ENCODE measurements around the gene LRBA. TPM values are rescaled to one million over a fixed set of nuclear protein-coding genes. Genes with fewer than 3 reads are reported as not detected.
A peak's percentile ranks its signal among the peaks of the same experiment; 100 is the strongest.
"Not testable (repeated sequence)": the region's sequence is repeated elsewhere in the genome, so short reads cannot be mapped to it uniquely, and the experiment has no call there.

Gene LRBA
- total and polyA plus RNA-seq, 9 of the 15 experiments (the other 6 are each of a cell fraction or from before 2014, with no cell fraction given) = 24.2 to 88.7 (median 59.7) TPM

DNA sequence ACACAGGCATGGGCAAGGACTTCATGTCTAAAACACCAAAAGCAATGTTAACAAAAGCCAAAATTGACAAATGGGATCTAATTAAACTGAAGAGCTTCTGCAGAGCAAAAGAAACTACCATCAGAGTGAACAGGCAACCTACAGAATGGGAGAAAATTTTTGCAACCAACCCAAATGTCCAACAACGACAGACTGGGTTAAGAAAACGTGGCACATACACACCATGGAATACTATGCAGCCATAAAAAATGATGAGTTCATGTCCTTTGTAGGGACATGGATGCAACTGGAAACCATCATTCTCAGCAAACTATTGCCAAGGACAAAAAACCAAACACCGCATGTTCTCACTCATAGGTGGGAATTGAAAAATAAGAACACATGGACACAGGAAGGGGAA lies 507.4 kb downstream of the LRBA start:
- H3K27ac ChIP-seq (ENCODE audit: extremely low read depth, low read depth, low read length); in situ Hi-C loops (cut with MboI); BruUV-seq (replicated peaks); H3K27me3 ChIP-seq (ENCODE audit: control insufficient read depth in 2 of 2, insufficient read depth in 2 of 2, low read length in 2 of 2); H3K9me1 ChIP-seq (ENCODE audit: control insufficient read depth, insufficient read depth, low read length); CTCF ChIA-PET (ENCODE audit: low intra/inter-chr PET ratio); H3K36me3 ChIP-seq (ENCODE audit: control insufficient read depth, insufficient read depth, low read length); ATAC-seq; H2AFZ ChIP-seq (ENCODE audit: low read depth, low read length); H3K4me1 ChIP-seq (replicated peaks in 1 of 2; ENCODE audit: control insufficient read depth in 2 of 2, insufficient read depth in 2 of 2, low read length in 2 of 2); H3K9me3 ChIP-seq (replicated peaks; ENCODE audit: control insufficient read depth, insufficient read depth, low read depth, low read length); DNase-seq (ENCODE audit: extremely low read depth in 1 of 4, low spot score in 3 of 4); FAIRE-seq; H3K79me2 ChIP-seq (ENCODE audit: control insufficient read depth, insufficient read depth, low read length); H3K4me3 ChIP-seq; POLR2A ChIA-PET; H4K20me1 ChIP-seq (replicated peaks; ENCODE audit: control insufficient read depth, insufficient read depth, low read length); H3K4me2 ChIP-seq (ENCODE audit: insufficient read depth, low read length); H3K9ac ChIP-seq (ENCODE audit: insufficient read depth in 1 of 2, low read depth in 2 of 2, low read length in 2 of 2); intact Hi-C loops (cut with micrococcal nuclease): not testable (repeated sequence)
- WGBS (ENCODE audit: insufficient coverage, low coverage, missing lambda C conversion rate) = 98% methylated on average over 3 of the region's 3 CpGs
- TF ChIP-seq ZNF146 (CRISPR knock-in tag; IDR thresholded peaks at IDR 0.05; ENCODE audit: unreplicated experiment) = peak; percentile 78
- peak; percentile 52; the same call in 1 of the 2 replicates for TF ChIP-seq BCOR (IDR thresholded peaks at IDR 0.05)

DNA sequence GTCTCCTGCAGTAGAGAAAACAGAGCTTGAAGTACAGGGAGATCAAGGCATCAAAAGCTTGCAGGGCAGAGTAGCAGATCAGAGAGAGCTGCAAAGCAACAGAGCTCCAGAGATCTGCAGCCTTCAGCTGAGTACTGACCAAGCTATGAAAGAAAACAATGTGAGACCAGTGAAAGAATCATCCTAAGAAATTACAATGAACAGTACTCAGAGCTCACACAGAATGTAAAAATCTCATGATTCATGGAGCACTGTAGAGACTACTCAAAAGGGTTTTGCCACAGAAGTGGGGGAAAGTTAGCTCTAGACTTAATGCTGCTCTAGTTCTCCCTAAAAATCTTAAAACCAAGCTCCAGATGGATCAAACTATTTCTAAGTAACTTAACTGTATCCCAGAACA lies 513.1 kb downstream of the LRBA start:
- Histone ChIP-seq H3K27me3 (ENCODE audit: control insufficient read depth in 2 of 2, insufficient read depth in 2 of 2, low read length in 2 of 2) (no peaks in the 10 kb centered on the region), H3K9ac (ENCODE audit: insufficient read depth in 1 of 2, low read depth in 2 of 2, low read length in 2 of 2) (no peak overlapping the region), H3K79me2 (ENCODE audit: control insufficient read depth, insufficient read depth, low read length) (no peaks in the 10 kb centered on the region), H4K20me1 (replicated peaks; ENCODE audit: control insufficient read depth, insufficient read depth, low read length) (no peaks in the 10 kb centered on the region), H3K9me3 (replicated peaks; ENCODE audit: control insufficient read depth, insufficient read depth, low read depth, low read length) (no peaks in the 10 kb centered on the region), H3K4me2 (ENCODE audit: insufficient read depth, low read length) (no peak overlapping the region), H3K4me3 (no peak overlapping the region), H2AFZ (ENCODE audit: low read depth, low read length) (no peak overlapping the region), H3K4me1 (replicated peaks in 1 of 2; ENCODE audit: control insufficient read depth in 2 of 2, insufficient read depth in 2 of 2, low read length in 2 of 2) (no peaks in the 10 kb centered on the region; a peak in 1 of 5 replicates), H3K9me1 (ENCODE audit: control insufficient read depth, insufficient read depth, low read length) (no peaks in the 10 kb centered on the region), H3K27ac (ENCODE audit: extremely low read depth, low read depth, low read length) (no peak overlapping the region), H3K36me3 (ENCODE audit: control insufficient read depth, insufficient read depth, low read length) (no peaks in the 10 kb centered on the region)
- CTCF ChIA-PET (ENCODE audit: low intra/inter-chr PET ratio) = no interaction called here
- in situ Hi-C loops (cut with MboI) = no loop called here
- no TSS peak for BruUV-seq (replicated peaks)
- intact Hi-C loops (cut with micrococcal nuclease) = no loop called here
- FAIRE-seq = no peak
- TF ChIP-seq ZNF507 (tag; conservative IDR thresholded peaks at IDR 0.05) = no peak
- TF ChIP-seq PCBP2 (IDR thresholded peaks at IDR 0.05; ENCODE audit: low read depth, low read length, poor library complexity, severe bottlenecking) = no peak
- TF ChIP-seq, protein P1, sequence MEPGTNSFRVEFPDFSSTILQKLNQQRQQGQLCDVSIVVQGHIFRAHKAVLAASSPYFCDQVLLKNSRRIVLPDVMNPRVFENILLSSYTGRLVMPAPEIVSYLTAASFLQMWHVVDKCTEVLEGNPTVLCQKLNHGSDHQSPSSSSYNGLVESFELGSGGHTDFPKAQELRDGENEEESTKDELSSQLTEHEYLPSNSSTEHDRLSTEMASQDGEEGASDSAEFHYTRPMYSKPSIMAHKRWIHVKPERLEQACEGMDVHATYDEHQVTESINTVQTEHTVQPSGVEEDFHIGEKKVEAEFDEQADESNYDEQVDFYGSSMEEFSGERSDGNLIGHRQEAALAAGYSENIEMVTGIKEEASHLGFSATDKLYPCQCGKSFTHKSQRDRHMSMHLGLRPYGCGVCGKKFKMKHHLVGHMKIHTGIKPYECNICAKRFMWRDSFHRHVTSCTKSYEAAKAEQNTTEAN (CRISPR knock-in tag; IDR thresholded peaks at IDR 0.05) = no peak
- no peak for TF ChIP-seq KDM1A (IDR thresholded peaks at IDR 0.05)
- TF ChIP-seq, protein P2, sequence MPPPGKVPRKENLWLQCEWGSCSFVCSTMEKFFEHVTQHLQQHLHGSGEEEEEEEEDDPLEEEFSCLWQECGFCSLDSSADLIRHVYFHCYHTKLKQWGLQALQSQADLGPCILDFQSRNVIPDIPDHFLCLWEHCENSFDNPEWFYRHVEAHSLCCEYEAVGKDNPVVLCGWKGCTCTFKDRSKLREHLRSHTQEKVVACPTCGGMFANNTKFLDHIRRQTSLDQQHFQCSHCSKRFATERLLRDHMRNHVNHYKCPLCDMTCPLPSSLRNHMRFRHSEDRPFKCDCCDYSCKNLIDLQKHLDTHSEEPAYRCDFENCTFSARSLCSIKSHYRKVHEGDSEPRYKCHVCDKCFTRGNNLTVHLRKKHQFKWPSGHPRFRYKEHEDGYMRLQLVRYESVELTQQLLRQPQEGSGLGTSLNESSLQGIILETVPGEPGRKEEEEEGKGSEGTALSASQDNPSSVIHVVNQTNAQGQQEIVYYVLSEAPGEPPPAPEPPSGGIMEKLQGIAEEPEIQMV (tag; conservative IDR thresholded peaks at IDR 0.05; ENCODE audit: low read depth) = no peak
- TF ChIP-seq TAF15 (IDR thresholded peaks at IDR 0.05; ENCODE audit: low read depth, low read length) = no peak
- POLR2A ChIA-PET = no interaction called here
- ATAC-seq = no peak
- DNase-seq (ENCODE audit: extremely low read depth in 1 of 4, low spot score in 3 of 4) = no peak

Data from K562 (cell line).